AML-193 (cell line): Measurements from ENCODE around the gene OR51E1.

Experiments used
- DNase-seq, 2 experiments: peaks; one replicate each; lab custom pipeline; 2025; lab: John Stamatoyannopoulos, UW

The OR51E1 gene

DNA sequence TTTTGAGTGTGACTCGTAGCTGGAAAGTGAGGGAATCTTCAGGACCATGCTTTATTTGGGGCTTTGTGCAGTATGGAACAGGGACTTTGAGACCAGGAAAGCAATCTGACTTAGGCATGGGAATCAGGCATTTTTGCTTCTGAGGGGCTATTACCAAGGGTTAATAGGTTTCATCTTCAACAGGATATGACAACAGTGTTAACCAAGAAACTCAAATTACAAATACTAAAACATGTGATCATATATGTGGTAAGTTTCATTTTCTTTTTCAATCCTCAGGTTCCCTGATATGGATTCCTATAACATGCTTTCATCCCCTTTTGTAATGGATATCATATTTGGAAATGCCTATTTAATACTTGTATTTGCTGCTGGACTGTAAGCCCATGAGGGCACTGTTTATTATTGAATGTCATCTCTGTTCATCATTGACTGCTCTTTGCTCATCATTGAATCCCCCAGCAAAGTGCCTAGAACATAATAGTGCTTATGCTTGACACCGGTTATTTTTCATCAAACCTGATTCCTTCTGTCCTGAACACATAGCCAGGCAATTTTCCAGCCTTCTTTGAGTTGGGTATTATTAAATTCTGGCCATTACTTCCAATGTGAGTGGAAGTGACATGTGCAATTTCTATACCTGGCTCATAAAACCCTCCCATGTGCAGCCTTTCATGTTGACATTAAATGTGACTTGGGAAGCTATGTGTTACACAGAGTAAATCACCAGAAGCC is 11.0 kb downstream of the OR51E1 start:
- no peak for DNase-seq

- no peak for DNase-seq
Measured at GRCh38 chr11:4658629-4659445, 15.1 kb downstream of the OR51E1 start.

GRCh38 chr11:4662876-4663275 is 19.1 kb downstream of the OR51E1 start:
- no peak for DNase-seq

- DNase-seq, result no peak
Measured at GRCh38 chr11:4664183-4664582, 20.4 kb downstream of the OR51E1 start.

DNA sequence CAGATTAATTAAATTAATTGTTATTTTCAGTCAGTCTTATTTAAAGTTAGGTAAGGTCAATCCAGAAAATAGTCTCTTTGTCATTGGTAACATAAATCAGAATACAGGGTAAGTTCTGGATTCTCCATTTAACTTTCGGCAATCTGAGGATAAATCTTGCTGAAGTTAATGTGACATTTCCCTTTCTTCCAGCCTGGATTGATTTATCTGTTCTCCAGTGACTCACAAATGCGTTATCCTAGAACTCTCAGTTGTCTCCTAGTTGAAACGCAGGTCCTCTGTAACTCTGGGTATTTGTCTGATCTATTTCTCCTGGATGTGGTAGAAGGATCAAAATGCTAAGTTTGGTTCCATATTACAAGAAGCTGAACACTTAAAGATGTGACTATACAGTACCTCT is 21.0 kb downstream of the OR51E1 start:
- no peak for DNase-seq

DNA sequence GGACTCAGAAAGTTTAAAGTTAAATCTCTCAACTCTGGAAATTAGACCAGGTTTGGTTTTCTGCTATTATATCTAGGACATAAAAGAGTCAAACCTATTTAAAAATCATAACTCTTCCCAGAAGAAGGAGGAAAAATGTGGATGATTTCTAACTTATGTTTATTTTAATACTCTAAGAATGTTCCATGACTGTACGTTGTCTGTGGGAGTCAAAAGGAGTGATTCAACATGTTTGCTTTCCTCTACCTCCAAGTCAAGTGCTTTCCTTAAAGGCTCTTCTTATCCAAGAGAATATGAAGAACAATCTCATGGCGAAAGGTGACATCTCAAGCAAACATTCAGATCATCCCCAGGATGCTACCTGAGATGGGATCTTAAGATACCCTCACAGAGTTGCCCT is 21.6 kb downstream of the OR51E1 start:
- DNase-seq, result no peak

DNA sequence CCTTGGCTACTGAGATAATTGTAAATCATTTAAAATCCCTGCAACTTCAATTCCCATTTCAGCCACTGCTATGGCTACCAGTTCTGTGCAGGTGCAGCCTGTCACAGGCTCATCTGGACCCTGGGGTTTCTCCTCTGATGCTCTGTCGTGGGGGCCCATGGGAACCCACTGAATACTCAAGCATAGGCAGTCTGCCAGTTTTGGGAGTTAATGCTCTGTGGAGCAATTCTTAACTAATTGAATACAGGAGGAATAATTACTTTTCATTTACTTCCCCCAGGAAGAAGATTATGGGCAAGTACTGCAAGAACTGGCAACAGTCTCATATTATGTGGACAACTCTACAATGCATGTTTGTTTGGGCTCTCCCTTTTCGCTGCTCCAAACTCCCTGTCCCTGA is 28.0 kb downstream of the OR51E1 start:
- DNase-seq, result no peak

GRCh38 chr11:4672470-4672869 is 28.7 kb downstream of the OR51E1 start:
- DNase-seq, result no peak

GRCh38 chr11:4673781-4674180 is 30.0 kb downstream of the OR51E1 start:
- no peak for DNase-seq

DNA sequence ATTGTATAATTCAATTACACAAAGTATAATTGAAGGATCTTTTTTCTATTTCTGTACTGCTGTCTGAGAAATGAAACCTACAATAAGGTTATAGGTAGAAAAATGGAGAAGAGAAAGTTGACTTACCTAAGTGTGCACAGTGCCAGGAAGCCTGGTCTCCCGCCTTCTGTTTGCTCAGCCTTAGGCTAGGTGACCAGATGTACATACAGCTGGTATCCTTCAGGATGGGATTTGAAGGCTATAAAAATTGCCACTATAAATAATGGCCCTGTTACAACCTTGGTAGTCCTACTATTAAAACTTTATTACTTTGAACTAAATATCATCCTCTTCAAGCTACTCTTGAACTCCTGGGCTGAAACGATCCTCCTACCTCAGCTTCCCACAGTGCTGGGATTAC is 34.2 kb downstream of the OR51E1 start:
- DNase-seq, result no peak

- no peak for DNase-seq
Measured at GRCh38 chr11:4680341-4680740, 36.6 kb downstream of the OR51E1 start.

DNA sequence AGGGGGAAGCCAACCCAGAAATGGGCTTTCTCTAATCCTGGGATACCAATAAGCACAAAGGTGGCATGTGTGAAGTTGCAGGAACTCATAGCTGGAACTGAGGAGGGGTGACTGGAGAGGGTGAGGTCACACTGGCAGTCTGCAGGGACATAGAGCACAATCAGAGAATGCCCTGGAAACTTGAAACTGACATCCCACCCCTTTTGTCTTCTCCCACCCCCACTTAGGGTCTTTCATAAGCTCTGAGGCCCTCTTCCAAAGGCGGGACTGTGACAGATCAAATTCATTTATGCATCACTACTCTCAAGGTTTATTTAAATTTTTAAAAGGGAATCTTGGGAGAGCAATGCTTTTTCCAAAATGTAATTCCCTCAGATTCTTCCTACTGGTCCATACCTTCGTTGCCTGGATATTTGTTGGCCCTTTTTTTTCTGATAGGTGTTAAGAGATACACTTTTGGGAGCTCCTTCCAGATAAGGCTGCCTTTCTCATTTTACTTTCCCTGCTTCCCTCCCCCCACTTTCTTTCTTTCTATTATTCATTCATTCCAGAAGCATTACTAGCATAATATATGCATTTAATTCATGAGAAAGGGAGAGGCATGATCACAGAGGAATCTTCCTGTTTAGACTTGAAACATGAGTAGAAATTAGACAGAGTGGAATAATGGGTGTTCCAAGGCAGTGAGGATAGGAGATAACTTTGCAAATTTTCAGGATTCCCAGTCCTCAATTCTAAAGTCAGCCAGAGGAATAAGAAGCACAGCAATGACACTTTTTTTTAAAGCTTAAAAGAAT is 39.0 kb downstream of the OR51E1 start:
- no peak for DNase-seq

DNA sequence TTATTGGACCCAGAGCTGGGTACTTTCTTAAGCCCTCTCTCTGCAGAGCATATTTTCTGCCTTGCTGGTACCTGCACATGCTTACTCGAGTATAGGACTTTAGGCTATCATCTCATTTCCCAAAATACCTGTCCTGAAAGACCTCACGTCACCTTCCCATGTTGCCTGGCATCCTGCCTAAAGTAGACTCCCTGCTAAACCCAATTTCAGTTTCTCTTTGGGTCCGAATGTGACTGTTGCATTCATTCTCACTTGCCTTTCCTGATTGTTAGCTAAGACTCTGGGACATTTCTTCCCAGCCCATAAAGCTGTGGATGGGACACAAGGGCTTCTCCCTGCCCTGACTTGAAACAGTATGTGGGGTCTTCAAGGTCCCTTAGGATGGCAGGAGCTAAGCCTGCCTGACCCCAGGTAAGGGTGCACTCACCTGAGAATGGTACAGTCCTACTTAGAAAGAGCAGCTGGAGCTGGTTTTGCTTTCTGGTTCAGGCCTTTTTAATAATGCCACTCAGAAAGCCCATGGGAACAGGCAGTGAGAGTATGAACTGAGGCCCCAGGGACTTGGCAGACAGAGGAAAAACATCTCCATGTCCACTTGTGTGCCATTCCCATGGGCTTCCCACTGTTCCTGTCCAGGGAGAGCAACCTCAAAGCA is 41.0 kb downstream of the OR51E1 start:
- no peak for DNase-seq

DNA sequence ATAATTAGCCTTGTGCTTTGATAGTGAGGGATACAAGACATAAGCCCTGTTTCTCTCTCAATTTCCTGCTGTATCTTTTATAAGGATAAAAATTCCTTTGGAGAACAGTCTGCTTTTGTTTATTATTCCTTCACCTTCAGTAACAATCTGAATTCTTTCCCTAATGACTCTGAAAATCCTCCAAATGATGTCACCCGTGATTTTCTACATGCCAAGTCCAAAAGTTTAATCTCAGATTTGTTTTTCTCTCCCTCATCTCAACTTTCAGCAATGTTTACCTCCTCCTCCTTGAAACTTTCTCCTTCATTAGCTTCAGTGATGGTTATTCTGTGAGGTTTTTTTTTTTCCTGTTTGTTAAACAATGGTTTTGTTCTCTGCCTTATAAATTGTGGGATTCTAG is 51.7 kb downstream of the OR51E1 start:
- no peak for DNase-seq

DNA sequence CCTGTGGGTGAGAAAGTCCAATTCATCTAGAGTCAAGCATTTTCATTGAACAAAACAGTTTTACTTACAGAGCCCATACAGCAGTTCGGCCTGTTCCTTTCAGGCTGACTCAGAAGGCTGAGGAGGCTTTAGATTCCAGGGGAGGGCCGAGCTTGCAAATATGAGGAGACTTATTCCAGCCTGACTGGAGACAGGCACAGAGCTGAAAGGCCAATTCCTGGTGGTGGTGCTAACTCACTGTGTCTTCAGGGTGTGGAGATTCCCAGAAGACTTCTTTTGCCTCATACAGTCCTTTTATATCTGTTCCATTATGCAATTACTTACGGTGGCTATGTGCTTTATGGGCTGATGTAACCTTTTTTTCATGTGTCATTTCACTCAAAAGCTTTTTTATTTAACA is 53.8 kb downstream of the OR51E1 start, which contains the start of gene OR51E2:
OR51E2 (minus strand) TSS at position 269 of the 400 bp plus-strand sequence. CDS start 15,142 bp downstream, outside the sequence.
- no peak for DNase-seq

DNA sequence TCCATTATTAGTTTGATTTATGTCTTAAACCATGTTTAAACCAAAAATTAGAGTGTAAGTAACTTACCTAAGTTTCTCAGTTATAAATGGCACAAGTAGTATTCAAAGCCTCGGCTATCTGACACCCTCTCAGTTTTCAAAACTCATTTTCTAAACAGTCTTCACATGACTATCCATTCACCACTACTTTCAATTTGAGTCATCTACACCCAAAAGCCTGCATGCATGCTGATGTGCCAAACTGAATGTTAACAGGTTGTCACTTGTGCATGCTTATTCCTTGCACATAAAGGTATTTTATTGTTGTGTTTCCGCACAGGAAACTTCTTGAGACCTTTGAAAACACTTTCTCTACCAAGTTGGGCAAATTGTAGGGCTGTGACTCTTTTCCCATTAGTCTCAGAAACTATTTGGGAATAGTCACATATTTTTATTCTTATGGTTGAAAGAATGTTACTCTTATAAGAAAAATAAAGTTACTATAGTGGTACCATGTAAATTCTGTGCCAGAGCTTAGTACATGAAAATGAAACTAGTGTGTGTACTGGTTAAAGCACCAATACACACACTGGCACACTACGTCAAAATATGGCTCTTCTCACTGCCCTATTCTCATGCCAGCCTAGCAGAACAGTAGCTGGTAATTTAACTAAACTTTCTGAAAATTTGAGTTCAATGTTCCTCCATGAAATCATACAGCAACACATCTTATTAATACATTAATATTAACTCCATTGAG is 56.1 kb downstream of the OR51E1 start:
- no peak for DNase-seq

- no peak for DNase-seq
Measured at GRCh38 chr11:4700436-4700820, 56.6 kb downstream of the OR51E1 start.

DNA sequence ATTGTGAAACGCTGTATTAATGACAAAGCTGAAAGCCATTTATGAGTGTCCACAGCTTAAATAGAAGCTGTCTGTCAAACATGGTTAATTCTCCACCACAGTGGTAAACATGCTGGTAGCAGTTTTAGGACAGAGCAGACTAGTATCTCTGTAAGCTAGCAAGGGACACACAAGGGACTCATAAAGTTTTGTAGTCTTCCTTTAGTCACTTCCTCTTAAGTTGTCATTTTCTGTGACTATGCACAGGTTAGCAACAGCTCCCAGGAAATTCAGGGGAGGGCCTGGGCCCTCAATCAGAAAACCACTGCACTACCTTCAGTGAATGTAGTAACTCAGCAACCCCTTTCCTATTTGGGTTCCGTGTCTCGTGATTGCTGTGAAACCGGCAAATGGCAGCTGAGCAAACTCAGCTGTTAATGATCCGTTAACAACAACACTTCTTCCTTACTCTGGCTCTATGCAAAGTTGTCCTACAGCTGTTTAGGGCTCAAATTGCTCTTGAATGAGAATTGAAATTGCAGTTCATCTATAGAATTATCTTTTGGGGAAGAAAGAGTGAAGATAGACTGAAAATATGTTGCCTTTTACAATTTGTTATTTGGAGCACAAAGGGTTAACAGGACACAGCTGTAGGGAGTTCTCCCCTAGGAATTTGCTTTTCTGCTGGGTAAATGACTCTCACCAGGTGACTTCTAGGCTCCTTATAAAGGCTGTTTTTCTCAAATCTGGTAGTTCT is 60.4 kb downstream of the OR51E1 start, which contains the start of gene MMP26:
MMP26 (plus strand) TSS at position 731 of the 736 bp plus-strand sequence.
- no peak for DNase-seq

GRCh38 chr11:4704790-4705334 is 61.1 kb downstream of the OR51E1 start:
- DNase-seq, result no peak
